ENCODE results near the gene GNAL. TPM values are rescaled to one million over a fixed set of nuclear protein-coding genes. Genes with fewer than 3 reads are reported as not detected.

GNAL gene
- total RNA-seq, 1 experiment from 2014 or later, result 0.61 TPM

DNA sequence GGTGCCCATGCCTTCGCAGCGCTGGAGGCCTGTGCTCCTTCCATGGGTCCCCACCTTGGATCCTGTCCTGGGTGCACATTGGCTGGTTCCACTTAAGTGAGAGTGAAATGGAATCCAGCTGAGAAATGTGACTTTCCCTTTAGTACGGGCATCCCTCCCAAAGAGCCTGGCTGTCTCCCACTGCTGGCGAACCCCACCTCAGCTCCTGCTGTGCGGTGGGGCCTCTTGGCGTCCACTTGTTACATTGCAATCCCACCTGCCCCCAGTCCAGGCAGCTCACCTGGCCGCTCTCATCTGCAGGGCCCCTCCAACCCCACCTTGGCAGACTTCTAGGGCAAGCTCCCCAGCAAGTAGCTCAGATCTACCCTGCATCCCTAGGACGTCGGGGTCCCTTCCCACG is 35.5 kb upstream of the GNAL start:
- intact Hi-C loops (cut with micrococcal nuclease; ENCODE audit: unreplicated experiment), result no loop called here
- no peaks in the 10 kb centered on the region for H3K4me1 Mint-ChIP-seq (ENCODE audit: low read depth, unreplicated experiment)
- no peak overlapping the region for H3K27ac Mint-ChIP-seq (ENCODE audit: unreplicated experiment)
- no peaks in the 10 kb centered on the region for H3K9me3 Mint-ChIP-seq (ENCODE audit: low read depth, unreplicated experiment)
- H3K4me3 Mint-ChIP-seq (ENCODE audit: low read depth, unreplicated experiment), result no peak overlapping the region
- no peak for DNase-seq
- peaks cover 83% of the 10 kb centered on the region for H3K27me3 Mint-ChIP-seq (ENCODE audit: unreplicated experiment)
- CTCF ChIA-PET, result interaction anchor here (1.2 kb wide), 1 partner anchor 75 kb away, joined by 3 read pairs; no protein-coding TSS in a partner anchor
- TF ChIP-seq, protein P1, sequence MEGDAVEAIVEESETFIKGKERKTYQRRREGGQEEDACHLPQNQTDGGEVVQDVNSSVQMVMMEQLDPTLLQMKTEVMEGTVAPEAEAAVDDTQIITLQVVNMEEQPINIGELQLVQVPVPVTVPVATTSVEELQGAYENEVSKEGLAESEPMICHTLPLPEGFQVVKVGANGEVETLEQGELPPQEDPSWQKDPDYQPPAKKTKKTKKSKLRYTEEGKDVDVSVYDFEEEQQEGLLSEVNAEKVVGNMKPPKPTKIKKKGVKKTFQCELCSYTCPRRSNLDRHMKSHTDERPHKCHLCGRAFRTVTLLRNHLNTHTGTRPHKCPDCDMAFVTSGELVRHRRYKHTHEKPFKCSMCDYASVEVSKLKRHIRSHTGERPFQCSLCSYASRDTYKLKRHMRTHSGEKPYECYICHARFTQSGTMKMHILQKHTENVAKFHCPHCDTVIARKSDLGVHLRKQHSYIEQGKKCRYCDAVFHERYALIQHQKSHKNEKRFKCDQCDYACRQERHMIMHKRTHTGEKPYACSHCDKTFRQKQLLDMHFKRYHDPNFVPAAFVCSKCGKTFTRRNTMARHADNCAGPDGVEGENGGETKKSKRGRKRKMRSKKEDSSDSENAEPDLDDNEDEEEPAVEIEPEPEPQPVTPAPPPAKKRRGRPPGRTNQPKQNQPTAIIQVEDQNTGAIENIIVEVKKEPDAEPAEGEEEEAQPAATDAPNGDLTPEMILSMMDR (IDR thresholded peaks at IDR 0.05; ENCODE audit: unreplicated experiment), result no peak
- no peaks in the 10 kb centered on the region for H3K36me3 Mint-ChIP-seq (ENCODE audit: insufficient read depth, unreplicated experiment)
- BruUV-seq (replicated peaks), result no TSS peak

DNA sequence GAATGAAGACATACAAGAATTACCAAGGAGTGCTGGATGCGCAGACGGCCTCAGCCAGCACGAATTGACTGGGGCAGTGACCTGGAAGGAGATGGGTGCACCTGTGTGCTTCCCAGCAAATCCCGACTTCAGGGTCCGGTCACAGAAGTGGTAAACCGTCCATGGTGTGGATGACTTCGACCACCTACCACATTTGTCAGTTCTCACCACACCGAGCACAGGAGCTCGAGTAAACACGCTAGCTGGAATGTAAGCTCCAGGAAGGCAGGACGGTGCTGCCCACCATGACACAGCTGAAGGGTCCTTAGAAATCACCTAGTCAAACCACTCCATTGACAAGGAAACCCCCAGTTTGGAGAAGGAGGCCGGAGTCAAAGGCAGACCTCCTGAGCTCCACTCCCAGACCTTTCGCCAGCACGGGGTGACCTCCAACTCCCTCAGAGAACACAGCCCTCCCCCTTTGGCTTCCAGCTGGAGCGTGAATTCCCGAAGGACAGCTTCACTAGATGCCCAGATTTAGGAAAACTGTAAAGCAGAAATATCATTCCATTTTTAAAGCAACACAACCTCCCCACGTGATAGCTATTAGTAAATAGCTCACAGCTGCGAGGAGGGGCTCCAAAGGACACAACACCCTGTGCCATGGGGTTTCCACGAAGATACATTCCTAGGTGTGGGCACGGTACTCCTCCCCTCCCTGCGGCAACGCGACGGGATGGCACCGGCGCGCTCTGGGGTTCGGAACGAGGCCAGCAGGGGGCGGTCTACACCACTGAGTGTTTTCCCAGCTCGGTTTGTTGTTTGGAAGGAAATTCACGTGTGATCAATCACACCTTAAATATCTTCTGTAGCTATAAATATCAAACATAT is 34.1 kb upstream of the GNAL start:
- Mint-ChIP-seq H3K27me3 (ENCODE audit: unreplicated experiment) (peaks cover 93% of the 10 kb centered on the region), H3K4me1 (ENCODE audit: low read depth, unreplicated experiment) (no peaks in the 10 kb centered on the region), H3K36me3 (ENCODE audit: insufficient read depth, unreplicated experiment) (no peaks in the 10 kb centered on the region), H3K27ac (ENCODE audit: unreplicated experiment) (no peak overlapping the region), H3K4me3 (ENCODE audit: low read depth, unreplicated experiment) (no peak overlapping the region), H3K9me3 (ENCODE audit: low read depth, unreplicated experiment) (no peaks in the 10 kb centered on the region)
- TF ChIP-seq, protein P1 (IDR thresholded peaks at IDR 0.05; ENCODE audit: unreplicated experiment), result peak; percentile 76
- DNase-seq, result peak; percentile 75
- intact Hi-C loops (cut with micrococcal nuclease; ENCODE audit: unreplicated experiment), result loop anchor here (1.0 to 5.0 kb wide), 3 partner anchors 73 to 382 kb away; no protein-coding TSS in a partner anchor
- CTCF ChIA-PET, result interaction anchor here (0.7 to 1.7 kb wide), 4 partner anchors 11 to 87 kb away, joined by 3 to 17 read pairs (median 4); no protein-coding TSS in a partner anchor
- BruUV-seq (replicated peaks), result no TSS peak

DNA sequence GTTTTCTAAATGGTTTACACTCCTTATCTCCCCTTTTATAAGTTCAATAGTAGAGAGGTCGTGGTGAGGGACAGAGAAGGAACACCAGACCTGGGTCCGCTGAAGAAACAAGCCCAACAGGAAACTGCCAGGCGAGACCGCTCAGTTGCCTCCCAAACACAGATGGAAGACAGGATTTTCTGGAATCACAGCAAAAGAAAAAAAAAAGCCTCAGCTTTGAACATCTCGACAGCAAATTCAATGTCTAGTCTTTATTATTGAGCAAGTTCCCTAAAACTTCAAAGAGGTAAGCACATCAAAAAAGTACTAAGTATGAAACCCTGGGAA is 33.5 kb upstream of the GNAL start:
- CTCF ChIA-PET, result interaction anchor here (0.7 to 1.7 kb wide), 4 partner anchors 10 to 86 kb away, joined by 3 to 17 read pairs (median 4); no protein-coding TSS in a partner anchor
- Mint-ChIP-seq H3K27me3 (ENCODE audit: unreplicated experiment) (peaks cover 90% of the 10 kb centered on the region), H3K9me3 (ENCODE audit: low read depth, unreplicated experiment) (no peaks in the 10 kb centered on the region), H3K4me1 (ENCODE audit: low read depth, unreplicated experiment) (no peaks in the 10 kb centered on the region), H3K36me3 (ENCODE audit: insufficient read depth, unreplicated experiment) (no peaks in the 10 kb centered on the region), H3K4me3 (ENCODE audit: low read depth, unreplicated experiment) (no peak overlapping the region), H3K27ac (ENCODE audit: unreplicated experiment) (no peak overlapping the region)
- no TSS peak for BruUV-seq (replicated peaks)
- TF ChIP-seq, protein P1 (IDR thresholded peaks at IDR 0.05; ENCODE audit: unreplicated experiment), result no peak
- intact Hi-C loops (cut with micrococcal nuclease; ENCODE audit: unreplicated experiment), result loop anchor here (1.0 to 5.0 kb wide), 3 partner anchors 73 to 382 kb away; no protein-coding TSS in a partner anchor
- DNase-seq, result no peak

DNA sequence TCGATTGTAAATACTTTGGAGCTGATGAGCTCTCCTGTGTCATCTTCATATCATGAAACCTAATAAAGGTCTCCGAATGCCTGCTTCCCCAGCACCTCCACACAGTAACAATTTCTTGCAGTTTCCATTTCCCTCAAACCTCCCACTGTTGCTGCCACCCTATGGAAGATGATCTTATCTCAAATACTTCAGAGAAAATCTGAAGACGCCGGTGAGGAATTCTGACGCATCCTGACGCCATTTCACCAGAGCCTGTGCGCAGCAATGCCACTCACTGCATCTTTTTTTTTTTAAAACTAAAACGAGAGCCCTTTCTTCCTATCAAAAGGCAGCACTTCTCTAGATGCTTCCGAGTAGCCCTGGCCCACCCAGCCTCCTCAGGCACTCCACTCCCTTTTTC is 31.9 kb upstream of the GNAL start:
- CTCF ChIA-PET, result no interaction called here
- intact Hi-C loops (cut with micrococcal nuclease; ENCODE audit: unreplicated experiment), result loop anchor here (5.0 kb wide), 2 partner anchors 215 to 380 kb away; no protein-coding TSS in a partner anchor
- no peak overlapping the region for H3K27ac Mint-ChIP-seq (ENCODE audit: unreplicated experiment)

More for the DNA sequence above, 31.9 kb upstream of the GNAL start:
- BruUV-seq (replicated peaks), result no TSS peak
- Mint-ChIP-seq H3K4me3 (ENCODE audit: low read depth, unreplicated experiment) (no peak overlapping the region), H3K36me3 (ENCODE audit: insufficient read depth, unreplicated experiment) (no peaks in the 10 kb centered on the region), H3K4me1 (ENCODE audit: low read depth, unreplicated experiment) (no peaks in the 10 kb centered on the region), H3K27me3 (ENCODE audit: unreplicated experiment) (peaks cover 74% of the 10 kb centered on the region), H3K9me3 (ENCODE audit: low read depth, unreplicated experiment) (no peaks in the 10 kb centered on the region)
- no peak for DNase-seq
- TF ChIP-seq, protein P1 (IDR thresholded peaks at IDR 0.05; ENCODE audit: unreplicated experiment), result no peak
